Stimulated activated CD4-positive, alpha-beta T cell treated with anti-CD3 and anti-CD28 coated beads, Interleukin-2, amount 100 ng/mL, for 24 hours (primary cell): ENCODE measurements around the gene INHBC.
"Not testable (repeated sequence)": the region's sequence is repeated elsewhere in the genome, so short reads cannot be mapped to it uniquely, and the experiment has no call there.

Experiments used
- DNase-seq, 2 donors: peaks; one replicate each; pipeline ENCODE4 v3.0.0-alpha.2; 2020

Gene INHBC

GRCh38 chr12:57429473-57430111 lies 5.0 kb upstream of the INHBC start:
- DNase-seq: no peak

DNA sequence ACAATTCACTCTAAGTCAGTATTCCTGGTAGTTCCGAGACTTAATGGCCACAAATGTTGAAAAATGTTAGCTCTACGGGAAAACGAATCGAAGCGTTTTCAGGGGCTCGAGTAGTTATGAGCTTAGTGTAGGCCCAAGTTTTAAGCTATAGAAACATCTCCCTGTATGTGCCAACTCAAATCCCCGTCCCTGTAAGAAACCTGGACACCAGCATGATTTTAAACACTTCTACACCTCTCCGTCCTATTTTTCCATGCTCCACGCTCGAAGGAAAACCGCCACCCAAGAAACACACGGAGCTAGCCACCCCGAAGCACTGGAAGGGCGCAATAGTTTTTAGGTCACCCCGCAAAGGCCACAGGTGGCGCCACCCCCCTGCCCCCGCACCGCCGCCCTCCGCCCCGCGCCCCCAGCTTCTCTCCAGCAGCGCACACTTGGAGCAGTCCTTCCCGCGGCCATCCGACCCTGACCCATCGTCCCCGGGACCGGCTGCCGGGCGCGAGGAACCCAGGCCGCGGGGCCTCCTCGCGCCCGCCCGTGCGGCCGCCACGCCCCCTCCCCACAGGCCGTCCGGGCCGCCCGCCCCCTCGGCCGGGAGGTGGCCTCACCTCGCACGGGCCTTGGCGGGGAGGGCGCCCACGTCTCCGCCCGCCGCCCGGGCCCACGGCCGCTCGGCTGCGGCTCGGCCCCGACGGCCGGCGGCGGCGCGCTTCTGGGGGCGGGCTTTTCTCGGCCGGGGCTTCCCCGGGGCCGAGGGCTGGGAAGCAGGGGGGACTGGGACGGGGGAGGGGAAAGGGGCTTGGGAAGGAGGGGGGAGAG lies 4.3 kb upstream of the INHBC start:
- peak in 1 of 2 donors; percentile 59 for DNase-seq

- peak; percentile 95 to 97 for DNase-seq
Measured at GRCh38 chr12:57430931-57431566, 3.5 kb upstream of the INHBC start, which contains the start of gene R3HDM2. Gene R3HDM2, minus strand, starts transcription at chr12:57431043. Its CDS starts 120,615 bp downstream, at chr12:57310428.

DNA sequence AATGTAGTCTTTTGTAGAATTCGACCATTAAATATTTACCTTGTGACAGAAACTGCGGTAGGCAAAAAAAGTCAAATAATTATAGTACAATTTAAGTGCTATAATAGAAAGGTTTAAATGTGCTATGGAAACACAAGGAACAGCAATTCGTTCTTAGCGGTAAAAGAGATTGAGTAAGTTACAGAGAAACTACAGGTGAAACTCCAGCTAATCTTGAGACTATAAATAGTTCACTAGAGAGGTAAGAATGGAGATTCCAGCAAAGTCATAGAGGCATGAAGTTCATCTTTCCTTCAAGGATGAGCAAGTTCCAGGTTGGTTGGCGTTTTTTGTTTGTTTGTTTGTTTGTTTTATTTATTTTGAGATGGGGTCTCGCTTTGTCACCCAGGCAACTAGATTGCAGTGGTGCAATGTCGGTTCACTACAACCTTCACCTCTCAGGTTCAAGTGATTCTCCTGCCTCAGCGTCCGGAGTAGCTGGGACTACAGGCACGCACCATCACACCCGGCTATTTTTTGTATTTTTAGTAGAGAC lies 2.9 kb upstream of the INHBC start:
- DNase-seq: no peak

DNA sequence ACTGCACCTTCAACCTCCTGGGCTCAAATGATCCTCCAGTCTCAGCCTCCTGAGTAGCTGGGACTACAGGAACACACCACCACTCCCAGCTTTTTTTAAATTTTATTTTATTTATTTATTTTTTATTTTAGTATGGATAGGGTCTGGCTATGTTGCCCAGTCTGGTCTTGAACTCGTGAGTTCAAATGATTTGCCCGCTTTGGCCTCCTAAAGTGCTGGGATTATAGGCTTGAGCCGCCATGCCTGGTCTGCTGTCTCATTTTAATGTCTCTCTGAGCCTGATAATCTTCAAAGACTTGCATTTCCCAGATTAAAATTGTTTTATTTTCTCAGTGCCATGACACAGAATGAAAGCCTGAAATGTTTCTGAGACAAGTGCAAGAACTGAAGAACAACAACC lies 1.2 kb upstream of the INHBC start:
- DNase-seq: no peak

- no peak for DNase-seq
Measured at GRCh38 chr12:57435293-57435692, 709 bp downstream of the INHBC start.

GRCh38 chr12:57438400-57438799 lies 3.8 kb downstream of the INHBC start:
- no peak for DNase-seq

DNA sequence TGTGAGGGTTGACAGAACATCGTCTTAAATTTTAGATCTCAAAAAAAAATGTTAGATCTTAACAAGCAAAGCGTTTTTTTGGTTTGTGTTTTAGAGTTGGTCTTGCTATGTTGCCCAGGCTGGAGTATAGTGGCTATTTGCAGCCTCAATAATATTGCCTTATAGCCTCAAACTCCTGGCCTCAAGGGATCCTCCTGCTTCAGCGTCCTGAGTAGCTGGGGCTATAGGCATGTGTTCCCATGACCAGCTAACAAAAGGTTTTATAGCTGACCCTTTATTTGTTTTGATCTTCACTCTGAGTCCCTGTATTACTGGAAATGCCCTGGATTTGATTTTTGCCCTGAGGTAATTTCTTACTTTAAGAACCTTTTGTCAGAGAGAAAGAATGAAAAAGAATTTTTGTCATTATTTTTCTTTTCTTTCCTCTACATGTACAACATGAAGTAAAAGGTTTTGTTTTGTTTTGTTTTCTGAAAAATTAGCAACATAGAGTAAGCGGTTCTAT lies 5.2 kb downstream of the INHBC start:
- no peak for DNase-seq

GRCh38 chr12:57441393-57441792 lies 6.8 kb downstream of the INHBC start:
- DNase-seq: not testable (repeated sequence)

DNA sequence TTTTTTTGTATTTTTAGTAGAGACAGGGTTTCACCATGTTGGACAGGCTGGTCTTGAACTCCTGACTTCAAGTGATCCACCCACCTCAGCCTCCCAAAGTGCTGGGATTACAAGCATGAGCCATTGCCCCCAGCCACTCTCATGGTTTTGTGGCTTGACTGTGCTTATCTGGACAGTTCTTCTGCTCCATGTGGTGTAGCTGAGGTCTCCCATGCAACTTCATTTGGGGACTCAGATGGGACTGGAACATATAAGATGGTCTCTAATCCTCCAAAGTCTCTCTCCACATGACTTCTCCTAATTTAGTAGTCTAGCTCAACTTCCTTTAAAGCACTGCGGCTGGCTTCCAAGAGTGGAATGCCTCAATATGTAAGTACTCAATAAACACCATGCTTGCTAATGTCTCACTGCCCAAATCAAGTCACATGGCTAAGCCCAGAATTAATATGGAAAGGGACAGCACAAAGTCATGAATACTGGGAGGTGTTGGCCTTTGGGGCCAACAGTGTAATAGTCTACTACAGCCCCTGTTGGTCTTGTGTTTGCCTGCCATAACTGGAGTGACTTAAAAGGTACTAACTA lies 7.4 kb downstream of the INHBC start:
- no peak for DNase-seq

DNA sequence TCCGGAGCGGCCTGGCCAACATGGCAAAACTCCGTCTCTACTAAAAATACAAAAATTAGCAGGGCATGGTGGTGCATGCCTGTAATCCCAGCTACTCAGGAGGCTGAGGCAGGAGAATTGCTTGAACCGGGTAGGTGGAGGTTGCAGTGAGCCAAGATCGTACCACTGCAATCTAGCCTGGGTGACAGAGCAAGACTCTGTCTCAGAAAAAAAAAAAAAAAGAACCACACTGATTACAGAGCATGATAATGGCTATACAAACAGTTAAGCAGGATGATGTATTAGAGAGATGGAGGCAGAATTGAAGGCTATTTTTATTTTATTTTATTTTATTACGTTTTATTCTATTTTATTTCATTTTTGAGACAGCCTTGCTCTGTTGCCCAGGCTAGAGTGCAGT lies 9.8 kb downstream of the INHBC start:
- DNase-seq: not testable (repeated sequence)

DNA sequence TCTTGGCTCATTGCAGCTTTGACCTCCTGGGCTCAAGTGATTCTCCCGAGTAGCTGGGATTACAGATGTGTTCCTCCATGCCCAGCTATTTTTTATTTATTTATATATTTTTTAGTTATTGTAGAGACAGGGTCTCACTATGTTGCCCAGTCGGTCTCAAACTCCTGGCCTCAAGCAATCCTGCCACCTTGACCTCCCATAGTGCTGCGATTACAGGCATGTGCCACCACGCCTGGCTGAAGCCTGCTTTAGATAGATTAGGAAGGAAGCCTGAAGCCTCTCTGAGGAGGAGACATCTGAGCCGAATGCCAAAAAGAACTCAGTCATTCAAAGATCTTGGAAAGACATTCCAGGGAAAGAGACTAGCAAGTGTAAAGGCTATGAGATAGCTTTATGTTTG lies 10.2 kb downstream of the INHBC start:
- DNase-seq: no peak

- no peak for DNase-seq
Measured at GRCh38 chr12:57446292-57446960, 11.8 kb downstream of the INHBC start.

GRCh38 chr12:57448669-57449068 lies 14.1 kb downstream of the INHBC start:
- no peak for DNase-seq

- no peak for DNase-seq
Measured at GRCh38 chr12:57449375-57449774, 14.8 kb downstream of the INHBC start.

DNA sequence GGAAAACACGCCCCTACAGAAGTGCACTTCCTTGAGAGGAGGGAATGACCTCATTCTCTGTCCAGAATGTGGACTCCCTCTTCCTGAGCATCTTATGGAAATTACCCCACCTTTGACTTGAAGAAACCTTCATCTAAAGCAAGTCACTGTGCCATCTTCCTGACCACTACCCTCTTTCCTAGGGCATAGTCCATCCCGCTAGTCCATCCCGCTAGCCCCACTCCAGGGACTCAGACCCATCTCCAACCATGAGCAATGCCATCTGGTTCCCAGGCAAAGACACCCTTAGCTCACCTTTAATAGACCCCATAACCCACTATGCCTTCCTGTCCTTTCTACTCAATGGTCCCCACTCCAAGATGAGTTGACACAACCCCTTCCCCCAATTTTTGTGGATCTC lies 15.5 kb downstream of the INHBC start:
- no peak for DNase-seq

GRCh38 chr12:57451233-57451778 lies 16.7 kb downstream of the INHBC start:
- no peak for DNase-seq

DNA sequence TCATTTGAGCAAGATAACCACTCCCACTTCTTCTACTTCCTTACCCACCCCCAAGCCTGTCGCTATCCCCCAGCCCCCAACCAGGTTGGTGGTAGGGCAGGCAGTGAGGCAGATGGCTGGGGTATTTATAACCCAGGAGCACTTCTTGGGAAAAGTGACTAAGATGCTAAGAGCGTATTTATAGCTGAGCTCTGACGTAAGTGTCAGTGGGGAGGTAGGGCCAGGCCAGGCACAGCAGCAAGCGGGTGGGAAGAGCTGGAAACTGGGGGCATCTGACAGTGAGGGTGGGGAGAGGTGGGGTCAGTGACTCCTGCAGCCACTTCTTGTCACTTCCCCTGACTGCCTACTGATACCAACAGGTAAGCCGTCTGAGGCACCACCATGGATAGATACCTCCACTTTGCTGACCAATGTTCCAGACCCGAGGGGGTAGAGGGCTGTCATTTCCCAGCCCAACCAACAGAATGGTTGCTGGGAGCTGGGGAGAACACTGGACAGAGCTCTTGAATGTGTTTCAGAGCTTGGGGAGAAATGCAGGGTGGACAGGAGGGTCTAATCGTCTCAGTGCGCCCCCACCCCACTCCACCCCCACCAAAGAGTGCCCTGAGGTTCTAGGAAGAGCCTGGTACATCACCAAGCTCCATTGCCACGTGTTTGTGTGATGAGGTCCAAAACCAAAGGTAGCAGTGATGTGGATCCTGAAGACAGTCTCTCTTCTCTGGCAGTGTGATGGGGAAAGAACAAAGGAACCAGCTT lies 17.8 kb downstream of the INHBC start:
- peak in 1 of 2 donors; percentile 32 for DNase-seq

- DNase-seq: peak; percentile 65 to 77
Measured at GRCh38 chr12:57452937-57453509, 18.4 kb downstream of the INHBC start.

- no peak for DNase-seq
Measured at GRCh38 chr12:57454213-57454565, 19.6 kb downstream of the INHBC start.
